Osteocyte (in vitro differentiated cells): Measurements from ENCODE around the gene SGMS1. TPM values are rescaled to one million over a fixed set of nuclear protein-coding genes. Genes with fewer than 3 reads are reported as not detected.

ENCODE experiments used
- DNase-seq: peaks from one replicate; pipeline ENCODE4 v3.0.0; 2021; ENCODE audit warnings: mixed read lengths; ENCODE audit not compliant: unreplicated experiment; ENCODE audit errors: extremely low spot score
- H3K27ac Mint-ChIP-seq: one replicate; pipeline ENCODE4 v1.8.0; 2021; ENCODE audit warnings: mild to moderate bottlenecking, mixed read lengths; ENCODE audit not compliant: unreplicated experiment
- H3K27me3 Mint-ChIP-seq: one replicate; pipeline ENCODE4 v1.8.0; 2021; ENCODE audit warnings: mixed read lengths; ENCODE audit not compliant: unreplicated experiment
- H3K36me3 Mint-ChIP-seq: one replicate; pipeline ENCODE4 v1.8.0; 2021; ENCODE audit warnings: mixed read lengths; ENCODE audit not compliant: unreplicated experiment
- H3K4me1 Mint-ChIP-seq: one replicate; pipeline ENCODE4 v1.8.0; 2021; ENCODE audit warnings: mixed read lengths; ENCODE audit not compliant: unreplicated experiment
- H3K4me3 Mint-ChIP-seq: one replicate; pipeline ENCODE4 v1.8.0; 2021; ENCODE audit warnings: mild to moderate bottlenecking, moderate library complexity, mixed read lengths; ENCODE audit not compliant: unreplicated experiment
- H3K9me3 Mint-ChIP-seq: one replicate; pipeline ENCODE4 v1.8.0; 2021; ENCODE audit warnings: mixed read lengths; ENCODE audit not compliant: unreplicated experiment
- total RNA-seq: library from RNA; stranded (reverse); gene quantifications from 2 replicates; pipeline ENCODE4 v1.2.1, GENCODE V29; 2021
- TF ChIP-seq, protein P1 (sequence below): fragments of 200-600 bp; sonication (generic); IDR thresholded peaks from 2 replicates; pipeline ENCODE4 v1.5.0; 2021; ENCODE audit warnings: antibody characterized with exemption, mild to moderate bottlenecking, moderate library complexity

The SGMS1 gene
- total RNA-seq, 1 donor from 2014 or later: 21.0 TPM

DNA sequence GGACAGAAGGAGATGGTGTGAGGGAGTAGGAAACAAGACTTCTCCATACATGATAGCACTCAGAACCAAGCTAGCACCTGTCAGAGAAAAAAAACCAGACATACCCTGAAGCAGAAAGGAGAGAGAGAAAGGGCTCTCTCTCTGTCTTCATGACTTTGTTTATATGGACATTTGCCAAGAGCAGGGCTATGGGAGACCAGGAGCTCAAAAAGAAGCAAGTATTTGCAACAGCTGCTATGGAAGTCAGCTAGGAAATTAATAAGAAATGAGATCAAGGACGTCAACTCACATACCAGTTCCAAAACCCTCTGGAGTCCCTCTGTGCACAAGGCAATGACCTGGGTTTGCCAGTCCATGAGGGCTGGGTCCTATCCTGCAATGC lies 111.6 kb downstream of the SGMS1 start:
- no peak overlapping the region for H3K27ac Mint-ChIP-seq

DNA sequence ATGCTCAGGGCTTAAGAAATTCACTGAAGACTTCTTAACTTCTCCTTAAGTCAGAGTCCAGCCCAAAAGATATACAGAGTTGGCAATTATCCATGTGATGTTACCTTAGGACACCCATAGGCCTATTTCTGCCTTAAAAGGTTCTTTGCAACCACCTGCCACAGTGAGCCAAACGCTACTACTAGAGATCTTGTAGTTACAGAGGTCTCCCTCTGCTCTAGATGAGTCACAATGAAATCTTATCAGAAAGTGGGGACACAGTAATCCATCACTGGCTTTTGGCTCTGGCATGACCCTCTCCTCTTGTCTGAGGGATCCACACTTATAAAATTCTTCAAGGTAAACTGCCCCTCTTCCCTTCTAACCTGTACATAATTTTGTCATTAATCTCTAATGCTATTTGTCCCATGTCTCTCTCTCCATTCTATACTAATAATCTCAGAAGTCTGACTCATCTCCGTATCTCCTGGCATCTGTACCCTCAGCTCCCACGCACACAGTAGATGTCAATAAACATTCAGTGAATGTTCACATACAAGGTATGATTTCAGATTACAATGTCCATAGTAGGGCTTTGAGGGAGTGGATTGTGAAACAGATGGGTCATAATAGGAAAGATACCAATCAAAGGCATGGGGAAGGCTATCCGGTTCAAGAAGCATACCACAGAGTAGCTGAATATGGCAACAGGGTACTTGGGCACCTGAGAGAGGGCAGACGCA lies 112.1 kb downstream of the SGMS1 start:
- Mint-ChIP-seq H3K4me1 (peaks cover 12% of the 10 kb centered on the region), H3K27ac (no peak overlapping the region), H3K4me3 (no peak overlapping the region), H3K9me3 (no peaks in the 10 kb centered on the region), H3K27me3 (no peaks in the 10 kb centered on the region), H3K36me3 (peaks cover 2% of the 10 kb centered on the region)
- TF ChIP-seq, protein P1, sequence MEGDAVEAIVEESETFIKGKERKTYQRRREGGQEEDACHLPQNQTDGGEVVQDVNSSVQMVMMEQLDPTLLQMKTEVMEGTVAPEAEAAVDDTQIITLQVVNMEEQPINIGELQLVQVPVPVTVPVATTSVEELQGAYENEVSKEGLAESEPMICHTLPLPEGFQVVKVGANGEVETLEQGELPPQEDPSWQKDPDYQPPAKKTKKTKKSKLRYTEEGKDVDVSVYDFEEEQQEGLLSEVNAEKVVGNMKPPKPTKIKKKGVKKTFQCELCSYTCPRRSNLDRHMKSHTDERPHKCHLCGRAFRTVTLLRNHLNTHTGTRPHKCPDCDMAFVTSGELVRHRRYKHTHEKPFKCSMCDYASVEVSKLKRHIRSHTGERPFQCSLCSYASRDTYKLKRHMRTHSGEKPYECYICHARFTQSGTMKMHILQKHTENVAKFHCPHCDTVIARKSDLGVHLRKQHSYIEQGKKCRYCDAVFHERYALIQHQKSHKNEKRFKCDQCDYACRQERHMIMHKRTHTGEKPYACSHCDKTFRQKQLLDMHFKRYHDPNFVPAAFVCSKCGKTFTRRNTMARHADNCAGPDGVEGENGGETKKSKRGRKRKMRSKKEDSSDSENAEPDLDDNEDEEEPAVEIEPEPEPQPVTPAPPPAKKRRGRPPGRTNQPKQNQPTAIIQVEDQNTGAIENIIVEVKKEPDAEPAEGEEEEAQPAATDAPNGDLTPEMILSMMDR: no peak
- DNase-seq: no peak

More for the DNA sequence above, 111.6 kb downstream of the SGMS1 start:
- no peaks in the 10 kb centered on the region for H3K27me3 Mint-ChIP-seq
- TF ChIP-seq, protein P1: no peak
- H3K9me3 Mint-ChIP-seq: no peaks in the 10 kb centered on the region
- peaks cover 17% of the 10 kb centered on the region for H3K4me1 Mint-ChIP-seq
- DNase-seq: no peak
- no peak overlapping the region for H3K4me3 Mint-ChIP-seq
- peaks cover 2% of the 10 kb centered on the region for H3K36me3 Mint-ChIP-seq

GRCh38 chr10:50510517-50511473 lies 113.0 kb downstream of the SGMS1 start:
- Mint-ChIP-seq H3K27ac (no peak overlapping the region), H3K27me3 (no peaks in the 10 kb centered on the region), H3K4me3 (no peak overlapping the region), H3K9me3 (no peaks in the 10 kb centered on the region), H3K4me1 (peaks cover 12% of the 10 kb centered on the region), H3K36me3 (peaks cover 2% of the 10 kb centered on the region)
- no peak for DNase-seq
- TF ChIP-seq, protein P1: no peak

DNA sequence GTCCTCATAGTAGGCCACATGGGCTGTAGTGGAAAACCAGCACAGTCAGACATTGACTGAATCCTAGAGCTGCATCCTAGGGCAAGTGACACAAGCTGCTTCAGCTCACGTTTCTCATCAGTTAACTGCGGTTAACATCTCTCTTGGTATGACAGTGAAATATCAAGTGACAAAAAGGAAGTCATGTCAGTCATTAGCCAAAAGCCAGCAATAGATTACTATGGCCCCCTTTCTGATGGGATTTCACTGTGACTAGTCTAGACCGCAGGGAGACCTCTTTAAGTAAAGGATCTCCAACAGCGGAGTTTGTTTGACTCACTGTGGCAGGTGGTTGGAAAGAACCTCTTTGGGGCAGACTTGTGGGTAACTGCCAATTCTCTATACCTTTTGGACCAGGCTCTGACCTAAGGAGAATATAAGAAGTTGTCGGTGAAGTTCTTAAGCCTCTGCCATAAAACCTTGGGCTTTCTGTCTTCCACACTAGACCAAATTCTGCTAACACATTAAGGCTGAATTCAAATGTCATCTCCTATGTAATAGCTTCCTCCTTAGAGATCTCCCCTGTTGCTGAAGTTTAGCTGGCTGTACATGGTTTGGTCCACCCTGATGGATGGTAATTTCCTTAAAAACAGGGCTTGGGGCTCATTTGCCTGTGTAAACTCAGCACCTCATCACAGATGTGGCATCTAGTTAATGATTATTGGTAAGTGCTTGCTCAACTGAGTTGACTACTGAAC lies 115.3 kb downstream of the SGMS1 start:
- H3K9me3 Mint-ChIP-seq: no peaks in the 10 kb centered on the region
- DNase-seq: no peak
- H3K36me3 Mint-ChIP-seq: no peaks in the 10 kb centered on the region

More for the DNA sequence above, 115.3 kb downstream of the SGMS1 start:
- H3K4me3 Mint-ChIP-seq: no peak overlapping the region
- H3K27me3 Mint-ChIP-seq: no peaks in the 10 kb centered on the region
- peaks cover 12% of the 10 kb centered on the region for H3K4me1 Mint-ChIP-seq
- TF ChIP-seq, protein P1: no peak
- no peak overlapping the region for H3K27ac Mint-ChIP-seq
